Inflammatory macrophage treated with lipopolysaccharide for 4 hours (primary cell): ENCODE results near the gene NUDC.
A peak's percentile ranks its signal among the peaks of the same experiment; 100 is the strongest.
"Not testable (repeated sequence)": the region's sequence is repeated elsewhere in the genome, so short reads cannot be mapped to it uniquely, and the experiment has no call there.

ENCODE experiments used
- DNase-seq: peaks from one replicate; pipeline ENCODE4 v3.0.0-alpha.2; 2020

NUDC gene

DNA sequence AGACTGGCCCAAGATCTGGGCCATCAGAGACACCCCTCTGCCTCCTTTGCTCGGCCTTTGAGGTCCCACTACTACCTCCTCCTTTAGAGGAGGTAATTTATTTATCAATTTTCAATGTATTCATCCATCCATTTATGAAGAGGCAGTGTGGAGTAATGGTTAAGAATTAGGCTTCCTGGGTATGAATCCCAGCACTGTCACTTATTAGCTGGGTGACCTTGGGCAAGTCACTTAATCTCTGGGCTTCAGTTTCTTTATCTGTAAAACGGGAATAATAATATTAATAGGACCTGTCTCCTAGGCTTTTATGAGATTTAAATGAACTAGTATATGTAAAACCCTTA lies 9.4 kb upstream of the NUDC start:
- DNase-seq = no peak

DNA sequence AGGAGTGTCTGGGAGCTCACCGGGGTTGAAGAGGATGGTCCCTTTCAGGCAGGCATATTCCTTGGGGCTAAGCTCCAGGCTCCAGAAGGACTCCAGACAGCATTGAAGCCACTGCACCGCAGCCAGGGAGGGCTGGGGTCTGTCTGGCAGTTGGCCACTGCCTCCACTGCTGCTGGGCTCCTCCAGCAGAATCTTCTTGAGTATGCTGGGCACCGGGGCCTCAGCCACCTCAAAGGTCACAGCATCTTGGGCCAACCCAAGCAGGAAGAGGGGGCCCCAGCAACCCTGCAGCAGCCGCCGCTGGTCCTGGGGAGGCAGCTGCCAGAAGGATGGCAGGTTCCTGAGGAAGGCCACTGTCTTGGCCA lies 8.2 kb upstream of the NUDC start:
- DNase-seq = no peak

DNA sequence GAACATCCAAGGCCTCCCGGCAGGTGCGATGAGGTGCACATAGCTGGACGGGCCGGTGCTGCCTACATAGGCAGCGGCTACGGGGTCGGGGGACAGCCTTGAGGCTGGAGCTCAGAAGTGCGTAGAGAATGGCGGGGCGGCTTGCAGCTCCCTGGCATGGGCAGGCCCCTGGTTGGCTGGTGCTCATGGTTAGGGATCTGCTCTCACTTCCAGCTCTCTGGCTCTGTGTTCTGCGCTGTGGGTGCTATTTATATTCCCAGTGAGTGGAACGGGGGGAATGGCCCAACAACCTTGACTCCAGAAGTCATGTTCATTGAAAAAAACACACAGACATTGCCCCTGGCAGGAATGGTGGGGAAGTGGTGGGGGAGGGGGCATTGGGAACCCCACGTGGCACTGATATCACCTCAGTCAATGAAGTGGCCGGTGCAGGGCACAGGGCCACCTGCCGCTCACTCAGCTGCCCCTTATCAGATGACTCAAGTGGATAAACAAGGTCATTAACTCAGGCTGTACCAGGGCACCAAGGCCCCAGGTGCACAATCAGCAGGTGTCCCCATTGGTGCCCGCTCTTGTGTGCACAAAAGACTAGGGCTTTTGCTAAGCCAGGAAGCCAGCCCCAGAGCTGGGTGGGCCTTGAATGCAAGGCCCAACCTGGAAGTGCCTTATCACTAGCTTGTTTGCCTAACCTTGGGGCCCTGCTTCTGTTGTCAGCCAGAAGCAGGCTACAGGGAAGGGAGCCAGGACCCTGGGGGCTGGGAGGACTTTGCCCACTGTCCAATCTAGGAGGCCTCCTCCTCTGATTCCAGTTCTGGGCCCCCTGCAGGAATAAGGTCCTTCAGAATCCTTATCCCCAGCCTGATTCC lies 7.6 kb upstream of the NUDC start, which contains the start of gene NR0B2:
TSS of gene NR0B2 (minus strand) at position 222 of the 866 bp plus-strand sequence. CDS start at position 187, 35 bp downstream.
- no peak for DNase-seq

DNA sequence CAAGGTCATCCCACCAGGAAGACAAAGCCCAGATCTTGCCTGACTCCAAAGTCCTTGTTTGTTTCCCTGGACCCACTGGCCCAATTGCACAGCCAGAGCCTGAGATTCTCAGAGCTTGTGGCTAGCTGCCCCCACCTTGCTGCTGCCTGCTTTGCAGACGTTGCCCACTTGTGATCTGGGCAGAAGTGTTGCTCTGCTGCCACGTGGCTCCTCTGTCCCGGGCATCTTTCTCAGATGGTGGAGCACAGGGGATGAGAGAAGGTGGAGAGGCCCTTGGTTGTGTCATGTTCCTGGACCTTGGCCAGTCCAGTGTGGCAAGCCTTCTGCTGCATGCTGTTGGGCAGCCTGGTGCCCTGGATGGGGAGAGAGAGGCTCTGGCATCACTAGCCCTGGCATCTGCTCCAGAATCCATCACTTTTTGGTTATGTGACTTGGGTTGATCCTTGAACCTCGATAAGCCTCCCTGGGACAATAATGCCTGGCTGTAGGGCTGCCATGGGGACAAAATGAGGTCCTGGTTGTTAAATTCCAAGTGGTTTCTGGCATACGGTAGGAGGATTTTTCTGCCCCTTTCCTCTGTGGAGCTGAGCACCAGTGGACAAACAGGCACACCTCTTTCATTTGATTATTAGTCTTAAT lies 6.2 kb upstream of the NUDC start:
- no peak for DNase-seq

DNA sequence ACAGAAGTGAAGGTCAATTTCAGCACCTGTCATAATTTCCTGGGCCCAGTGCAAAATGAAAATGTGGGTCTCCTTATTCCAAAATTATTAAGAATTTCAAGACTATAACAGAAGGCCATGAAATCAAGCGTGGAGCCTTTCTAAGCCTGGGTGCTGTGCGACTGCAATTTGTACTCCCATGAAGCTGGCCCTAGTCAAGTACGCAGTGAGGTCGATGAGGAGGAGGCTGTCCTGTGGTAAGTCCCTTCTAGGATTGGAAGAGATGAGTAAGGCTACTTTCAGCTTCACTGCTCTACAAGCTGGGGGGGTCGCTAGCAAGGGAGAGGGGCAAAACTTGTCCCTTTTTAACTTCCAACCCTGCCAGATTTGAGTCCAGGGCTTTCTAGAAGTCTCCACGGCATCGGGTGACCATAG lies 410 bp upstream of the NUDC start:
- DNase-seq = no peak

DNA sequence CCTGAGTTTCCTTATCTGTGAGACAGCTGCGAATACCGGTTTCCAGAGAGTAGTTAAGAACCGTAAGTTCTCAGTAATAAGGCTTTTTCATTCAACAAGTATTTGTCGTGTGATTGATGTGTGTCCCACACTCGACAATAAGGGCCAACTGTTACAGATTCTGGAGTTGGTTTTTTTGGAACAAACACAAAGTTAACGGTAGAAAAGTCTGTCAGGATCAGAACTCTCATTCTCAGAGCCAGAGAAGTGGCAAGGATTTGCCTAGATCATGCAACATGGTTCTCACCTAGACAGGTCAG lies 837 bp downstream of the NUDC start:
- DNase-seq = no peak

DNA sequence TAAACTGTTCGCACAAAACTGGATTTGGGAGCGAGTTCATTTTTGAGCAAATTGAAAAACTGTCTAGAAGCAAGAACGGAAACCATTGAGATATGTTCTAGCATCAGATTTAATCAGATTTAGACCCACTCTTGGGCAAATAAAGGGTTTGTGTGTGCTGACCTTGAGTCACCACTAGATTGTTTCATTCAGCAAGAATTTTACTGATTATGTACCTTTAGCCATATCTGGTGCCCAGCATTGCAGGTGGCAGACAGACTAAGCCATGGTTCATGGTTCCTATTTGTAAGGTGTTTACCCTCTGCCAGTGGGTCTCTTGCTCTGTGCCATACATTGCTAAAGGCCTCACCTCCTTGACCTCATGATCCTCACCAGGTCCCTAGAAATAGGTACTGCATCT lies 1.4 kb downstream of the NUDC start:
- DNase-seq = no peak

DNA sequence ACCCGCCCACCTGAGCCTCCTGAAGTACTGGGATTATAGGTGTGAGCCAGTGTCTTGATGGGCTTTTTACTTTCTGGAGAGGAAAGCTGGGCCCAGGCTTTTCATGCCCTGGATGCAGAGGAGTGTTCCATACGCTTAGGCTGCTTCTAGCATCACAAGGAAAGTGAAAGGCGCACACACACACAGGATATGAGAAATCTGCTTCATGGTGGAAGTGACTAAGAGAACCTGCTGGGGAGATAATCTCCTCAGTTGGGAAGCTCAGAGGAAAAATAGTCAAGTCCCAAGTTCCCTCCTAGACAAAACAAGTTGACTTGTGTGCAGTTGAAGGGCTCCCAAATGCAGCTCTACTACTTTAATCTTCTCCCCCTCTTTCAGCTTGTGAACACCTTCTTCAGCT lies 2.2 kb downstream of the NUDC start:
- peak; percentile 24 for DNase-seq

DNA sequence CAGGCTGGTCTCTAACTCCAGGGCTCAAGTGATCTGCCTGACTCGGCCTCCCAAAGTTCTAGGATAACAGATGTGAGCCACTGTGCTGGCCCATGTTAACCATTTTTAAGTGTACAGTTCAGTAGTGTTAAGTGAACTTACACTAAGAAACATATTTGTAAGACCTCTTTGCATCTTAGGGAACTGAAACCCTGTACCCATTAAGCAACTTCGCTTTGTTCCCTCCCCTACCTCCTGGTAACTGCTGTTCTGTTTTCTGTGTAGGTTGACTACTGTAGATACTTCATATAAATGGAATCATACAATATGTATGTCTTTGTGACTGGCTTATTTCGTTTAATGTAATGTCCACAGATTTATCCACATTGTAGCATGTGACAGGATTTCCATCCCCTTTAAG lies 11.0 kb downstream of the NUDC start:
- peak; percentile 84 for DNase-seq

DNA sequence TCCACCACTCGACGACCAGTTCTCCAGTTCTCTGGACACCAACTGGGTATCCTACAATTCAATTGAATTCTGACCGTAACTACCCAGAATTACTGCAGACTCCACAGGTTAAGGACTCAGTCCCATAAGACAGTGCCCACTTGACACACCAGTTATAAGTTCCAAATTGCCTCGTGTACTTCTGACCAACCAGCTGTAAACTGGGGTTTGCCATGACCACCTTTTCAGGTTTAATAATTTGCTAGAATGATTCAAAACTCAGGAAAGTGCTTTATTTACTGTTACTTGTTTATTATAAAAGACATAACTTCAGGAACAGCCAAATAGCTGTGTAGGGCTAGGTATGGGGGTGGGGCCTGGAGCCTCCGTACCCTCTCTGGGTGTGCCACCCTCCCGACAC lies 15.3 kb downstream of the NUDC start:
- no peak for DNase-seq

DNA sequence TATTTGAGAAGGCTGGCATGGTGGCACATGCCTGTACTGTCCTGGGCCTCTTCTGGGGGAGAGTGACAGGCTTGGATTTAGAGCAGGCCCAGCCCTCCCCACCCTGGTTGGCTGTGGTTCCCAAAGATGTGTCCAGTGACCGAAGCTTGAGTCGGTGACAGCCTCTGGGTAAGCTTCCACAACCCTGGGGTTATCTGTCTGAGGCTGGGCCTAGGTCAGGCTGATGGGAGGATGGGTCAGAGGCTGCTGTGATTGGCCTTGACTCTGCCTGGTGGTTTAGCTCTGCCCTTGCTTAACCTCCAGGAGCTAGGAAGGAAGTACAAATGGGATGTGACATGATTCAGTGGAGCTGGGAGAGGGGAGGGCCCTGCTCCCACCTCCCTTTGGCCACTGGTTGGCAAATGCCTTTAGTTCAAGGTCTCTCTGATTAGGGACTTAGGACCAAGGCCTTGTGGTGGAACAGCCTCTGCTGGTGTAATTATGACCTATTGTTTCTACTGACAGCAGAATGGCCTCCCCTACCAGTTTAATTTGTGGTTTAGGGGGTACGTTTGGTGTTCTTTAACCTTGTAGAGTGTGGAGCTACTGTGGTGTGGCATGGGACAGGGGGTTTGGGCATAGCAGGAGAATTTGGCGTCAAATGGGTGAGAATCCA lies 16.6 kb downstream of the NUDC start:
- peak; percentile 42 for DNase-seq

DNA sequence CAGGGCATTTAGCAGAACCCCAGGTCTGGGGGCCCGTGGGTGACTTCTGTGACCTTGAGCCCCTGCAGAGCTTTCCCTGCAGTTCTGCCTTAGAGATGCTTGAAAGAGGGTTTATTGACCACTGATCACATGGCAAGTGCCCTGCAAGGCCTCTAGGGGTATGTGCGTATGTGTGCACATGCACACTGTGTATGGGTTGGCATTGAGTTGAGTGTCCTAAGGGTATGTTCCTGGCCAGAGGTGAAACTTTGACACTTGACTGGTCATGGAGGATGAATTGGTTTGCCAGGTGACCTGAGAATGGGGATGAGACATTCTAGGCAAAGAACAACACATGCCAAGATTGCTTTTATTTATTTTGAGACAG lies 17.1 kb downstream of the NUDC start:
- DNase-seq = no peak

DNA sequence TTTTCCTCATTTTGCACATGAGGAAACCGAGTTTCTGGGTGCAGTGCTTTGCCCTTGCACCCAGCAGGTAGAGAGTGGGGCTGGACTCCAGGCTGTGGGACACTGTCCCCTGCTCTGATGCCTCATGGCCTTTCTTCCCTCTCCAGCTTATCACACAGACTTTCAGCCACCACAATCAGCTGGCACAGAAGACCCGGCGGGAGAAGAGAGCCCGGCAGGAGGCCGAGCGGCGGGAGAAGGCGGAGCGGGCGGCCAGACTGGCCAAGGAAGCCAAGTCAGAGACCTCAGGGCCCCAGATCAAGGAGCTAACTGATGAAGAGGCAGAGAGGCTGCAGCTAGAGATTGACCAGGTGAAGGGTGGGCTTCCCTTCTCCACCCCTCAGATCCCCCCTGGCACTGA lies 19.8 kb downstream of the NUDC start:
- DNase-seq = no peak

DNA sequence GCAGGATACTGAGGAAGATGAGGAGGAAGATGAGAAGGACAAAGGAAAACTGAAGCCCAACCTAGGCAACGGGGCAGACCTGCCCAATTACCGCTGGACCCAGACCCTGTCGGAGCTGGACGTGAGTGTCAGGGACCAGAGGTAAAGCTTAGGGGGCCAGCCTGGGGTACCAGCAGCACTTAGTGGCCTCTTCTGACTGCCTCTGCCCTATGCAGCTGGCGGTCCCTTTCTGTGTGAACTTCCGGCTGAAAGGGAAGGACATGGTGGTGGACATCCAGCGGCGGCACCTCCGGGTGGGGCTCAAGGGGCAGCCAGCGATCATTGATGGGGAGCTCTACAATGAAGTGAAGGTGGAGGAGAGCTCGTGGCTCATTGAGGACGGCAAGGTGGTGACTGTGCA lies 21.1 kb downstream of the NUDC start:
- no peak for DNase-seq

DNA sequence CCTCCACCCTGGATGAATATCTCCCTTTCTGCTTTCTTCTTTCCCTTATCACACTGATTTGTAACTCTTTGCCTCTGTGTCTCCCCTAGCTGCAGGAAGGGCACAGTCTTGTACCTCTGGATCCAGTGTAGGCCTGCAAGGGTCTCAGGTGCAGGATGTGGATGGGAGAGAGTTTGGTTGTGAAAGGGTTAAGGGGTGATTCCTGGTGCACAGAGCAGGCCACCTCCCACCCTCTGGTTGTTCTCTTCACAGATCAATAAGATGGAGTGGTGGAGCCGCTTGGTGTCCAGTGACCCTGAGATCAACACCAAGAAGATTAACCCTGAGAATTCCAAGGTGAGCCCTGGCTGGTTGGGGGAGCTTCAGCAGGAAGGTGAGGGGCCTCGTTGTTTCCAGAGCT lies 23.6 kb downstream of the NUDC start:
- DNase-seq = no peak

DNA sequence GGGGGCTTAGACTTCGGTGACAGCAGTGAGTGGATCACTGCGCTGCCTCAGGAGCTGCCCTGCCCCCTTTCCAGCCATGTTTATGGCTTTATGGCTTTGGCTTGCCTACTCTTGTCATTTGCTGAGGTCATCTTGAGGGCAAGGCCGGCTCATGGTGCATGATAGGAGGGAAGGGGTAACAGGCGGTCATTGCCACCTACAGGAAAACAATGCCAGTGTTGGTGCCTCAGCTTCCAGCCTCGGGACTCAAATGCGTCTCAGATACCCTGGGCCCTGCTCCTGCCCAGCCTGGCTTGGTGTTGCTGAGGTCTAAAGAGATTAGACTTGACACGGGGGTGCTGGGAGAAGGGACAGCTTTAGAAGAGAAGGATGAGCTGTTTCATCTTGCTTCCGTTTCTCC lies 24.2 kb downstream of the NUDC start:
- DNase-seq = no peak

DNA sequence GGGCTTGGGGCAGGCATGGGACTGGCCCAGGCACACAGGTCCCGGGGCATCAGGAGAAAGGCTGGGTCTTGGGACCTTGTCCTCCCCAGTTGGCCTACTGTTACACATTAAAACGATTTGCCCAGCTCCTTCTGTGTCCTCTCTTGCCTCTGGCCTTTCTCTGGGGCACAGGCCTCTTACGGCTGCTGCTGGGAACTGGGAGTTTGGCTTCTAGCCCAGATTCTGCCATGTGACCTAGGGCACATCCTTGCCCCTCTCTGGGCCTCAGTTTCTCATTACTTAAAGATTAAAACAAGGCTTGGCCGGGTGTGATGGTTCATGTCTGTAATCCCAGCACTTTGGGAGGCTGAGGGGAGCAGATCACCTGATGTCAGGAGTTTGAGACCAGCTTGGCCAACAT lies 24.7 kb downstream of the NUDC start:
- DNase-seq = no peak

DNA sequence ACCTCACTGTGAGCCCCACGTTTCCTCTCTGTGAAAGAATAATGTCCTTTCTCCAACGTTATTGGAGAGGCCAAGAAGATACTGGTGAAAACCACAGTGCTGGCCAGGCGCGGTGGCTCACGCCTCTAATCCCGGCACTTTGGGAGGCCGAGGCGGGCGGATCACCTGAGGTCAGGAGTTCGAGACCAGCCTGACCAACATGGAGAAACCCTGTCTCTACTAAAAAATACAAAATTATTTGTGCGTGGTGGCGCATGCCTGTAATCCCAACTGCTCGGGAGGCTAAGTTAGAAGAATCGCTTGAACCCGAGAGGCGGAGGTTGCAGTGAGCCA lies 27.1 kb downstream of the NUDC start:
- not testable (repeated sequence) for DNase-seq

DNA sequence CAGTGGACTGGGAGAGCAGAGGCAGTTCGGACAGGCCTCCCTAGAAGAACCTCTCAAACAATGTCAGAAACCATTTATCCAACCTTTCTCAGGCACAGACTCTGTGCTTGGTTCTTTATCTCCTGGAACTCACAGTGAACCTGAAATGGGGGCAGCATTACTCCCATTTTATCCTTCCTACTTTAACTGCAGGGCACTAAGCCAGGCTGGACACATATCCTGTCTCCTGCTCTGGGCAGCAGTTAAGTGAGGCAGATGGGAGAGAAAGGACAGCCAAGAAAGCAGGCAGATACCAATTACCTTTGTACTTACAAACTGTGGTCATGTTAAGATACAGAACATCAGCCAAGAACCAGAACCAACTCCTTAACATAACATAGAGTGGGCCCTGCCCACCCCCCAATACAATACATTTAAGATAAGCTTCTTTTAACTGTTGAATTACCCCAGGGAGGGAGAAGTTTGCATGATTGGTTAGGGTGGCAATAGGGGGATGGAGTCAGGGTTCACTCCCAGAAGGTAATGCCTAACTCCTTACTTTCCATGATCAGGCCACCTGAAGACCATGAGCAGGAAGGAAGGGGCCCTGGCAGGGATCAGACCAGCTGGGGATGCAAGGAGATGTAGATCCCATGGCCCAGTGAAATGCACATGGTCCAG lies 27.9 kb downstream of the NUDC start:
- DNase-seq = no peak

DNA sequence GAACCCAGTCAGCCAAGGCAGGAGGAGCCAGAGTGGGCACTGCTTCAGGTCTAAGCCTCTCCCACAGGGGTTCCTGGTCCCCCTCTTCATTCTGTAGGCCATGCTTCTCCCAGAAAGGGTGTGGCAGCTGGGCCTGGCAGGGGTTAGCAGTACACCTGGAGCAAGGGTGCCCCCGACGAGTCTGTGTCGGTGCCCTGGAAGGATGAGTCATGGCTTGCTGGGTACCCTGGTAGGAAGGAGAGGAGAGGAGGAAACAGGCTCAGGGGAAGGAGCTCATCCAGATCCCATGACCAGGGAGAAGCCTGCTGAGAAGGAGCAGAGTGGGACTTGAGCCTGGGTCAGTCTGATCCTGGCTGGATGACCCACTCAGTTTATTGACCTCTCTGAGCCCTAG lies 28.4 kb downstream of the NUDC start:
- DNase-seq = no peak

DNA sequence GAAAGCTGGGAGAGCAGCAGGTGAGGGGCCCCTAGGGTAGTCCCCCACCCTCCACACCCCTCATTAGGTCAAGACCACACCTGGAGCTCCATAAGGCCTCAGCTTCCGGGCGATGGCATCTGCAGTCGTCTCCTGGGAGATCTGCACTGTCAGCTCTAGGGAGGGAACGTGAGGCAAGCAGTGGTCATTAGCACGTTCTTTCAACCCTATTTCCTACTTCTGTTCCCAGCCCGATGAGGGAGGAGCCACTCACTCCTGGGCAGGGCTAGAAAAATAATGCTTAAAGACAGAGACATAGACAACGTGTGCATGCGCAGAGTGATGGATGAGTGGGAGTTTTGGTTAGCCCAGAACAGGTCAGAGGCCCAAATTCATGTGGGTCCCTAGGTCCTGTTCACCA lies 29.1 kb downstream of the NUDC start:
- DNase-seq = no peak

DNA sequence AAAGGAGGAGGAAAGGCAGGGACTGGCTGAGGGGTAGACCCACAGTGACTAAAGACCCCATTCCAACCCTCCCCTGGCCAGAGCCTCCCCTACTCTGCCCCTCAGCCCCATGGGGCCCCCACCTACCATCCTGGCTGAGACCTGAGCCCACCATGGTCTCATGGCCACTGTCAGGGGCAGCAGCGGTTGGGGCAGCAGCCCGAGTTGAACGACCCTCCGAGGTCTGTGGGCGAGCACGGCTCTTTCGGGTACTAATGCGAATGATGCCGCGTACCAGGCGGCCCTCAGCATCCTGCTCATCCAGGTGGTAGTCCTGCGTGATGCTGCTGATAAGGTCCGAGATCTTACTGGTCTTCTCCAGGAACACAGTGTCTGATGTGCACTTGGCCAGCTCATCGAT lies 29.7 kb downstream of the NUDC start:
- no peak for DNase-seq

DNA sequence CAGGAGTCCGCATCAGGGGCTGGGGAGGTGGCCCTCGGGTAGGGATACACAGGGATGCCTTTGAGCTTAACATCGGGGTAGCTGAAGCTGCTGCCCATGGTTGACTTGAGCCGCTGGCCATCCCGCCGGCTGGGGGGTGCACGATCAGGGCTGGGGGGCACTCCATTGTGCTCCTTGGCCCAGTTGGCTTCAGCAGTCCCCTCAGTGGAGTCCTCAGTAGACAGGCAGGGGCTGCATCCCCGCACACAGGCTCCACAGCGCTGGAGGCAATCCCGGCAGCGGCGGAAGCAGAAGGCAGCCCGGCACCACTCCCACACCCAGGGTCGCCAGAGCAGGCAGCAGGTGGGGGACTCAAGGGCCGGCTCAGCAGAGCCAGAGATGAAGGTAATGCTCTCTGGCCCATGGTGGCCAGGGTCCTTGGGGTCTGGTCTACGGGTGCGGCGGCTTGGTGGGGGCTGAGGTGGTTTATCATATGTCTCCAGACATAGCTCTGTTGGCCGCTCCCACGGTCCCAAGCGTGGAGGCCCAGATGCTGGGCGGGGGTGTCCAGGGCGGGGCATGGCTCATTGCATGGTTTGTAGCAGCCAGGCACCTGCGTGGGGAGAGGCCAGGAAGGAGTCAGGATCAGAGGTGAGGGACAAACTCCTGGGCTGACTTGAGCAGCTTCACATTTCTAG lies 30.4 kb downstream of the NUDC start:
- no peak for DNase-seq

DNA sequence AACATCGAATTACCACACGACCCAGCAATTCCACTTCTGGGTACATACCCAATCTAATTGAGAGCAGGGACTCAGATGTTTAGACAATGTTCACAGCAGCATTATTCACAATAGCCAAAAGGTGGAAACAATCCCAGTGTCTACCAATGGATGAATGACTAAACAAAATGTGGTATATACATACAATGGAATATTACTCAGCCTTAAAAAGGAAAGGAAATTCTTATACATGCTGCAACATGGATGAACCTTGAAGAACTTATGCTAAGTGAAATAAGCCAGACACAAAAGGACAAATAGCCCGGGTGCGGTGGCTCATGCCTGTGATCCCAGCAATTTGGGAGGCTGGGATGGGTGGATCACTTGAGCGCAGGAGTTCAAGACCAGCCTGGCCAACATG lies 31.8 kb downstream of the NUDC start:
- DNase-seq = no peak
